Measurements from ENCODE around the gene CFAP97D2.
"Not testable (repeated sequence)": the region's sequence is repeated elsewhere in the genome, so short reads cannot be mapped to it uniquely, and the experiment has no call there.

DNA sequence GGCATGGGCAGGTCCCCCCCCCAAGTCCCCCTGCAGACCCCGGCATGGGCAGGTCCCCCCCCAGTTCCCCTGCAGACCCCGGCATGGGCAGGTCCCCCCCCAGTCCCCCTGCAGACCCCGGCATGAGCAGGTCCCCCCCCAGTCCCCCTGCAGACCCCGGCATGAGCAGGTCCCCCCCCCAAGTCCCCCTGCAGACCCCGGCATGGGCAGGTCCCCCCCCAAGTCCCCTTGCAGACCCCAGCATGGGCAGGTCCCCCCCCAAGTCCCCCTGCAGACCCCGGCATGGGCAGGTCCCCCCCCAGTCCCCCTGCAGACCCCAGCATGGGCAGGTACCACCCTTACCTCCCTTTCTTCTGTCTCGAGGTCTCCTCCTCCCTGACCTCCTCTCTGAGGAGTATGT, 45.5 kb upstream of the CFAP97D2 start:
- TF ChIP-seq ZNF143 (CRISPR knock-in tag; IDR thresholded peaks at IDR 0.05); BRCA1 (CRISPR knock-in tag; IDR thresholded peaks at IDR 0.05); SETDB1 (CRISPR knock-in tag; IDR thresholded peaks at IDR 0.05; ENCODE audit: borderline replicate concordance); ZBTB8A (CRISPR knock-in tag; IDR thresholded peaks at IDR 0.05; ENCODE audit: borderline replicate concordance, low read depth); ARID2 (CRISPR knock-in tag; IDR thresholded peaks at IDR 0.05; ENCODE audit: borderline replicate concordance); ZBTB21 (CRISPR knock-in tag; IDR thresholded peaks at IDR 0.05): not testable (repeated sequence)

Measured in HepG2 (cell line).